GM18873 (cell line): Measurements from ENCODE around the gene PELI1.

Experiments
- ATAC-seq: cut with Tn5 transposase; IDR thresholded peaks from one replicate; pipeline ENCODE4 v1.9.1; 2021; ENCODE audit warnings: mild to moderate bottlenecking, moderate library complexity, moderate number of reproducible peaks; ENCODE audit not compliant: unreplicated experiment, low FRiP score

PELI1 gene, protein sequence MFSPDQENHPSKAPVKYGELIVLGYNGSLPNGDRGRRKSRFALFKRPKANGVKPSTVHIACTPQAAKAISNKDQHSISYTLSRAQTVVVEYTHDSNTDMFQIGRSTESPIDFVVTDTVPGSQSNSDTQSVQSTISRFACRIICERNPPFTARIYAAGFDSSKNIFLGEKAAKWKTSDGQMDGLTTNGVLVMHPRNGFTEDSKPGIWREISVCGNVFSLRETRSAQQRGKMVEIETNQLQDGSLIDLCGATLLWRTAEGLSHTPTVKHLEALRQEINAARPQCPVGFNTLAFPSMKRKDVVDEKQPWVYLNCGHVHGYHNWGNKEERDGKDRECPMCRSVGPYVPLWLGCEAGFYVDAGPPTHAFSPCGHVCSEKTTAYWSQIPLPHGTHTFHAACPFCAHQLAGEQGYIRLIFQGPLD

DNA sequence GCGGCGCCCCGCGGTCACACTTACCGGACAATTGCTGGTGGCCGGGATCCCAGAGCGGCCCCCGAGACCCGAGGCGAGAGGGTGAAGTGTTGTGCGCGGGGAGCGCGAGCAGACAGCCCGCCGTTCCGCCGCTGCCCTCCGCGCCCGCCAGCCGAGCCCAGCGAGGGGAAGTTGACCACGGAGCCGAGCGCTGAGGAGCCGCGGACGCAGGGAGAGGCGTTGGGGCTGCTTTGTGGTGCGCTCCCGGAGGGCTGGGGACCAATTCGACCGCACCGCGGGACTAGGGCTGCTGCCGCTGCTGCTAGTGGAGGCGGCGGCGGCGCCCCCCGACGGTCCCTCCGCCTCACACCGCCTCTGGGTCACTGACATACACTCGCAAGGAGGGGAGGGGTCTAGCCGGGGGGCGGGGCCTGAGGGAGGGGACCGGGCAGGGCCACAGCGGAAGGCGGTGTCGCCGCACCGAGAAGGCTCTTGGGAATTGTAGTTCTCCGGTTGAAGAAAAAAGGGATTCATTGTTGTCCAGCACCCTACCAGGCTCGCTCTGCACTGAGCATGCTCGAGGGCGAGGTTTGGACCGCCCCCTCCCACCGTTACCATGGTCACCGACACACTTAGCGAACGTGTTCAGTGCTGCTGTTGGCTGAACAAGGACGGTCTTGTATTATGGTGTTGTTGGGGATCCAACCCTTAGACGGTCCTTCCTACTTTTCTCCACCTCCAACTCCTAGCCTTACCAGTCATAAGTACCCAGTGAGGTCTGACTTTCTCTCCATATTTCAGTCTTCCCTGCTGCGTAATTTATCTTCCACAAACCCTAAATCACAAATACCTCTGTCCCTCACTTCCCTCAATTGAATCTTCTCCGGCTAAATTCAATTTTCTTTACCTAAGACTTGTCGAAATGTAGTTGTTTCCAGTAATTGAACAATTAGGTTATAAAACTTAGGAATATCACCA lies at the start of gene PELI1:
Gene PELI1 (minus strand): TSS at position 364 of the 957 bp plus-strand sequence. CDS start 36,110 bp downstream, outside the sequence.
- peak; percentile 67 for ATAC-seq

DNA sequence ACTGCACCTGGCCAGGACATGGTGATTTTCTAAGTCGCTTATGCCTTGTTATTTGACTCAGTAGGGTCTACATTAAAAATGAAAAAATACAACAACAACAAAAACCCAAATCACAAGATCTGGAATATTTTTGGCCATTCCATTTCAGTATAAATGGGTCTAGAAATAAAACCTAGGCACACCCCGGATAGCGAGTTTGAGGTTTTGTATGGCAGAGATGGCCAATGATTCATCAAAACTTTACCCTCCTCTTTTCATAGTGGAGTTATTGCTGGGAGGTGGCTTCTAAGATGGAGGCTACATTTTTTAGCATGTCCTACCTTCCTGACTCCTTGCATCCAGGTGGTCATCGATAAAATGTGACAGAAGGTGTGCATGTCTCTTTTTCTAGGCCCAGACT lies 49.3 kb upstream of the PELI1 start:
- ATAC-seq: no peak

DNA sequence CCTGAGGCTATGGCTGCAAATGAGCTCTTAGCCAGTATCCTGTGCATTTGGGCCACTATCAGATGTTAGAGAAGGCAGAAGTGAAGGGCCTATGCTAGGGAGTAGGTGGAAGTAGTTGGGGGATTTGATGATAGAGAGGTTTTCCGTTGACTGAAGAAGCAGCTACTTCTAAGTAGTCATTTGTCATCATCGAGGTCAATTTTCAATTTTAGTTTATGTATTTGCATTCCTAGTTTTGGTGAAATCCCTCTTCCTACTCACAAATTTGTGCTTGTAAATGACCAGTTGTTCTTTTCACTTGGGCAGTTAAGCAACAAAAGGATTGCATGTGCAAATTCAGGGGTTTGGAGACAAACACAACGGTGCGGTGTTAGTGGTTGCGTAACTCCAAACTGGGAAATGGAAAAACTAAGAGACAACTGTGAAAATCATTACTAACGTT lies 48.5 kb upstream of the PELI1 start:
- ATAC-seq: no peak

DNA sequence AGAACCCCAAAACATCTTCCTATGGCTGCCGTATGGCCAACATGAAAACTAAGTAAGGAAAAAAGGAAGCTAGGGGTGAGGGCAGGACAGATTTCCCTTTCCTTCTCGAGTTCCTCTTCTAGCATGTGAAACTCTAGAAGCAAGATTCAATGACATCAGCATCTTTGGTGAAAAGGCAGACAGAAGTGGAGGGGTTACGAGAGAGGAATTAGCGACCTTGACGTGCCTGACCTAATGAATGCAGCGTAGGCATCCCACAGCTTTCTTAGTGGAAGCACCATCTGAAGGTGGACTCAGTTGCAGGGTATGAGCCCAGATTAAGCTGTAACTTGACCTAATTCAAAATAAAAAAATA lies 47.9 kb upstream of the PELI1 start:
- no peak for ATAC-seq

DNA sequence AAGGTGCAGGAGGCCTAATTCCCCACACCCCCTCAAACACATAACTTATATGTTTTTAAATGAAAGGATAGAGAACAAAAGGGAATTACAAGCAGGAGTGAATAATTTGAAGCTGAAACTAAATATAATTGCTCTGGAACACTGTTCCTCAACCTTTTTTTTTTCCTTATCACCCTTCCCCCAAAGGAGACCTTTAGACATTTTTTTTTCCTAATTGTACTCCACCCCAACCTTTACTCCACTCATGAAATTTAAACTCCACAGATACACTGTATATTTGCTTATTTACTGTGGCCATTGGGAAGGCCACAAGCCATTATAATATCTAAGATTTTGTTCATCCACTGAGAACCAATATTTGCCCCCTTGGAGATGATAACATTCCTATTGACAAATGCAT lies 45.4 kb upstream of the PELI1 start:
- ATAC-seq: no peak

DNA sequence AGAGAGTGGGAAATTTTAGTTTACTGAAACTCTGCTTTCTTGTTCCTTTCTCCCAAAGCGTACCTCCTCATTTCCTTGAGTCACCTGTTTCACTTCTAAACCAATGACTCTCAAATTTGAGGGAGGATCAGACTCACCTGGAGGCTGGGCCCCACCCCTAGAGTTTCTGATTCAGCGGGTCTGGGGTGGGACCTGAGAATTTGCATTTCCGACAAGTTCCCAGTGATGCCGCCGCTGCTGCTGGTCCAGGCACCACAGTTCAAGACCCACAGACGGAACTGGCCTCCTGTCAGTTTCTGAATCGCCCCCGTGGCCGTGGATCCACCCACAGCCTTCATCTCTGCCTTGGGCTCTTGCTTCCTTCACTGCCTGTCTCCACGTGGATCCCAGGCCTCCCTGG lies 44.9 kb upstream of the PELI1 start:
- no peak for ATAC-seq

DNA sequence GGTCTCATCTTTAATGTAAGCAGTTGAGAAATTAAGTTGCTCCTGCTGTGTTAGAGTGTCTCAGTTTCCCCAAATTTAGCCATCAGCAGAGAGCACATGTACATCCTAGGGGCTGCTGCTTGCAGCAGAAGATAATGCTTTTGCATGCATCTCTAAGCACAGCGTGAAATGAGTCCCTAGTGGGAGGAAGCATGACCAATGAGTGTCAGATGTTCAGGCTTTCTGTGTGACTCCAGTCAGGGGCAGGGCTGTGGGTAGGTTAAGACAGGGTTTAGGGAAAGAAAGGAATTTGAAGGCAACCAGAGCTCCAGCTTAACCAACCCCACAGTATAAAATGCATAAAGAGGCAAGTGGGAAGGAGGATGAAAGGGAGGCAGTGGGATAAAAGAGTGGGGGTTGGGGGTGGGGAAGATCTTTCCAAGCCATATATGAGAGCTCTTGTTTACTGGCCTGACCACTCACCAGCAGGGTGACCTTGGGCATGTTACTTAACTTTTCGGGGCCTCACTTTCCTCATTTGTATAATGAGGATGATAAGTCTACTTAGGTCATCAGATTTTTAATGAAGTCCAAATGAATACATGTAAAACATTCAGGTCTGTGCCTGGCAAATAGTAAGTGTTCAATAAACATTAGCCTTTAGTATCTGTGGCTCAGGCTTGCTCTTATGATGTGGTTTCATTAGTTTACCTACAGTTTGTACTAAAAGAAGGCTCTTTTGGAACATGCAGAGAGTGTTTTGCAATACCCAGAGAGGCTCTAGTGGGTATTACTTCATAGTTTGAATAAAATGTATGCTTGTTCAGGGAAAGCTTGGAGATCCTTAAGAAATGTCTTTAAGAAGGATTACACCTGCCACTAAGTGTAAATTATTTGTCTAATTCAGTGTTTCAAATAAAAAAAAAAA lies 42.7 kb upstream of the PELI1 start:
- no peak for ATAC-seq

DNA sequence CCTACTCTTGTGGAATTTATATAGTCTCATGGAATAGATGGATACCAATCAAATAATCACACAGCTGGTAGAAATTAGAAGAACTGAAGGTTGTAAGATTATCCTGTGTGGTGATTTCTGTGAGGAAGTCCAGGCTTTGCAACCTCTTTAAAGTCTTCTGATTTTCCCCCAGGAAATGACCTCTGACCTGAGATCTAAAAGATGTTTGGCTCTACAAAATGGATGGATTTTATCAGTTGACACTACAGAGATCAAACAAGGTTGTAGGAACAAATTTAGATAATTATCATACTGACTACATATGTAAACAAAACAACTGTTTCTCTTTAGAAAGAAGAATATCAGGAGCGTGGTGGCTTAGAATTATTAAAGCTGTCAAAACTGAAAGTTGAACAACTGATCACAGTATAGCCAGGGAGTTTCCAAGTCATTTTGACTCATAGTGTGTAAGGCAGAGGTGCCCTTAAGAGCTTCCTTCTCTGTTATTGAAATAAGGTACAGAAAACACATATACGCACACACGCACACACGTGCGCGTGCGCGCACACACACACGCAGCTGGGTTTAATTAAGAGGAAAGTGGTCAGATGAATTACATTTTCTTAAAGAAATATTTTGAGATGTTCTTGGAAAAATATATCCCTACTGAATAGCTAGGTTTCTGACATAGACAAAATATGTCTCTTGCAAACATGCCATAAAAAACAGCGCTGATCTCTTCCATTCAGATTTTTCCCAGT lies 35.5 kb upstream of the PELI1 start:
- ATAC-seq: peak; percentile 81

DNA sequence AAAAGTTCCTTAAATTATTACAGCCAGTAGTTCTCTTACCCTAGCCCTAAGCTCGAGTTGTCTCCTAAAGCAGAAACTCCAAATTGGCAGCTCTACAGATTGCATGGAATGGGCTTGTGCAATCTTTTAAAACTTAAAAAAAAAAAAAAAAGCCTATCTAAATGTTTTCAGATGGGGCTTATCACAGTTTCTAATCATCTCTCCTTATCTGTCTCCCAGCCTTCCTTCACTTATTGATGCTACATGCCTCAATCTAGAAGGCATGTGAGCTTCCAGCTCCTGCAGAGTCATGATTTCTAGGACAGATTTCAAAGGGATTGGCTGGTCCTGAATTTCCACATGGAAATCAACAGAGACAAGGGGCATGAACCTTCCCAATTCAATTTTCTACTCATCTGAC lies 33.1 kb upstream of the PELI1 start:
- no peak for ATAC-seq

DNA sequence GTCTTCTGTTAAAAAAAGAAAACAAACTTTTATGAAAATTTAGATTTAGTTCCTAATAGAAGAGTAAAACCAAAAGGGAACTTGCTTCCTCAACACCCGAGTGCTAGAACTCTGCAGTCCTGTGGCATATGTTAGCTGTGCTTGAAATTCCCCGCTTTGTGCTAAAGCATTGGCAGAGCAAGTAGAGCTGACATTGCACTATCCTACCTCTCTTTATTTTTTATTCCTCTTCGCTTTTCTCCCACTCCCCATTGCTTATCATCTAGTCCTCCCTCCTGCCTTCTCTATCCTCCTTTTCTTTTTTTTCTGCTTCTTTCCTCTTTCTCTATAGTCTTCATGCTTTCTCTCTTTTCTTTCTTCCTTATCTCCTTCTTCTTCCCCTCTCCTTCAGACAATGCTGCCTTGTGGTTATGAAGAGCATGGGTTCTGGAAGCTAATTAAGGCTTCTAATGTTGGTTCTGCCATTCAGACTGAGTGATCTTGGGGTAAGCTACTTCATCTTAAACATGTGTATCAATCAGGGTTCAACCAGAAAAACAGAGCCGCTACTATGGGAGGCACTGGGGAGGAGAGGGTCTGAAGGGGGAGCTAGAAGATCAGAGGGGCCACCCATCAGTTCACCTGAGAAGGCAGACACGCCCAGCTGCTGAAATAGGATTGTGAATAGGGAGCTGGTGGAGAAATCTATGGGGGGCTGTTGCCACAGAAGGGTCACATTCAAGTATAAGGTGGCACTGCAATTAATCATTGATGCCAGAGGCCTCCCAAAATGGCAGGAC lies 31.4 kb upstream of the PELI1 start:
- ATAC-seq: no peak

DNA sequence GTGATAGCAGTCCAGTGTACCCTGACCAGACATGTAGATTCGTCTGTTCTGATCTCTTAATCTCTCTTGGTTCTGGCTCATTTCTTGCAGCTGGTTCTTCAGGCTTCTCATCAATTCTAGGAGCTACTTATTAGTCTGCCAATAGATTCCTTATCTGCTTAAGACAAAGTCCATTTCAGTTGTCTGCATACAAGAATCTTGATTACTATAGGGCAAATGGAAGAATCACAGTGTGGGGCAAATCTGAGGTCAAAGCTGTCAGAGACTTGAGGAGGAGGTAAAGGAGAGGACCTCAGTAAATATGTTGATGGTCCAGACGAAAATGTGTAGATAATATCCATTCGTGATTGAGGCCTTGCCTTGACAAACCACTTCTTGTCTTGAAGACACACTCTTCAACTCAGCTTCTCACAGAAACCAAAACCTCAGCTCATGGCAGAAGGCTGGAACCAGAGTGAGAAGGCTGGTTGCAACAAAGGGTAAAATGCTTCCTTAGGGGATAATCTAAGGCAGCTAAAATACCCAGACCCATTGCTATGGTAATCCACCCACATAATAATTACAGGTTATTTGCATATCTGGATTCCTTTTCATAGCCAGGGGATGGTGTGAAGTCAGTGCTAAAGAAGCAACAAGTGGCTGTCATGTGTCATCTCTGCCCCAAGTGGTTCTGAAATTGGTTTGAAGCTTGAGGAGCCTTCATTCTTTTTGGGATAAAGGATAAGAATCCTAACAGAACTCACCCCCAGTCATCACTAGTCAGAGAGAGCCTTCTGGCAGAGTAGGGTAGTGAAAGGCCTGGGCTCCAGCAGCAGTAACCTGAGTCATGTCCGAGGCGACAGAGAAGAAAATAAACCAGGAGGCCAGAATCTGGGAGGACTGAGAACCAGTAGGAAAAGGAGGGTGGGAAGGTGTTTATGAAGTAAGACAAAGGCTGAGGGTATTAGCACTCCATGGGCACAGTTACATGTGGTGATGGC lies 29.2 kb upstream of the PELI1 start:
- no peak for ATAC-seq

DNA sequence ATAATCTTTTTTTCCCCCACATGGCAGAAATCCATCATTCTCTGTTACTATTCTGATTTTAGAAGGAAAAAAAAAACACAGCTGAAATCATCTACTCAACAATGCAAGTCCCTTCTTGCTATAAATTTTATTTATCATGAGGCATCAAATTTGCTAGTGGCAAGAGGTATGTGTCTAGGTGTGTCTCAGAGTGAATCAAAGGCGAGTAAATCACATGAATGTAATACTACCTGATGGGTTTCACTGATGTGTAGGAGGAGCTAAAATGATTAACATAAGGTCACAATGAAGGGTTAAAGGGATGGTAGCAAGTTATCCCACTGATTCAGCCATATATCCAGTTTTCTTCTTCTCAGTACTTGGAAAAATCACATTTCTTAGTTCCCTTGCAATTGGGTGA lies 24.5 kb upstream of the PELI1 start:
- no peak for ATAC-seq

DNA sequence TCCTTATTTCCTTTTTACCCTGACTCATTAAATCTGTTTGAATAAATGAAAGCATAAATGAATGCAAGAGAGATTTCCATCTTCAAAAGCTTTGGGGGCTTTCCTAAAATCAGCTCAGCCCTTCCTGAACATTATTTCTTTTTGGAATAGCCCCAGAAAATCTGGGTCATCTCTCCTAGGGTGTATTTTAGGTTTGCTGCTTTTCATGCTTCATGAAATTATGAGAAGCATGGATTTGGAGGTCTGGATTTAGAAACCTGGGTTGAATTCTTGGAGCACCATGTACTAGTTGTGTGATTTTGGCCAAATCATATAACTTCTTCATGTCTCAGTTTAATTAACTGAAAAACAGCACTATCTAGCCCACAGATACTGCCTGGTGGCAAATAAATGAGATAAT lies 24.0 kb upstream of the PELI1 start:
- no peak for ATAC-seq

DNA sequence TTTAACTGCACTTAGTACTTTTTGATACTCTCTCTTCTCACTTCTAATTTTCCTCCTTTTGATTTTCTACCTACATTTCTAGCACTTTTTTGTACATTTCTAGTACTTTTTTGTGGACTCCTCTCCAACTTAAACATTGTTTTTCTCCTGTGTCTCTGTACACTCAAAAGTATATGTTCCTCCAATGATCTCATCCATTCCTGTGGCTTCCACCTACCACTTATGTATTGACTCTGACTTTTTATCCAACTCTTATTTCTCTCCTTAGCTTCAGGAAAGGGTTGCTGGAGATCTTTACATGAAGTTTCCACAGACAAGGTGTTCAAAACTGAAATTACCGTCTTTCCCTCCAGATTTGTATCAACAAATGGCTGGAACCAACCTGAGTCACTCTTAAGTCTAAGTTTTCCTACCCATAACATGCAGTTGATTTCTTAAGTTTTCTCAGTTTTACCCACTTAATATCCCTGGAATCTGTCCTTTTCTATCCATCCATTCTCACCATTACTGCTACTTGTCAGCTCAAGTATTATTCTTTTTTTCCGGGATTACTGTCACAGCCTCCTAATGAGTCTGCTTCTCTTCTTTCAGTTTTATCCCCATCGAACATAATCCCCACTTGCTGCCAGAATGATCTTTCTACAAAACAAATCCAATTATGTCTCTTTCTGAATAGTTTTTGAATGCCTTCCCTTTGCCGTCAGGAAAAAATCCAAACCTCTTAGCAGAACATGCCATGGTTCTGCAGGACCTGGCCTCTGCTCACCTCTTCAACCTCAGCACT lies 22.6 kb upstream of the PELI1 start:
- ATAC-seq: no peak

DNA sequence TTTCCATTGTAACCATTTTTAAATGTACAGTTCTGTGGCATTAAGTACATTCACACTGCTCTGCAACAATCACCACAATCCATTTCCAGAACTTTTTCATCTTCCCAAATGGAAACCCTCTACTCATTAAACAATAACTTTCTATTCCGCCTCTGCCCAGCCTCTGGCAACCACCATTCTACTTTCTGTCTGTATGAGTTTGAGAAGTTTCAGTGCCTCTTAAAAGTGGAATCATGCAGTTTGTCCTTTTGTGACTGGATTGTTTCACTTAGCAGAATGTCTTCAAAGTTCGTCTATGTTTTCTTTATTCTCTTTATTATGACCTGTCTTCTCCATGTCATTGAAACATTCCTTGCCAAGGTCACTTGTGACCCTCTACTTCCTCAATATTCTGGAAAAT lies 22.0 kb upstream of the PELI1 start:
- no peak for ATAC-seq

DNA sequence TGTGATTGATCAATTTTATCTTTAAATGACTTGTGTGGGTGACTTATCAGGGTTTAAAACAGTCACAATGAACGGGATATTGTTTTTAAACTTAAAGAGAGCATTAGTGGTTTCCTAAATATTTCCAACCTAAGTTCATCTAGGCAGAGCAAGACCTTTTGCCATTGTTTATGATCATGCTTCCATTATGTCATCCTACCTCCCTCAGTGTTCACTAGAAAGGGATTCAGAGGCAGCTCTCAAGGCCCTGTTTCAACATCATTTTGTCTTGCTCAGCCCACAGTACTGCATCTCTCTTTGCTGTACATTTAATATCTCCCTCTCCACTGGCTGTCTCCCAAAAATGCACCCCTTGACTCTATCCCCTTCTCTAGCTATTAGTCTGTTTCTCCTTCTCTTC lies 21.5 kb upstream of the PELI1 start:
- ATAC-seq: no peak

DNA sequence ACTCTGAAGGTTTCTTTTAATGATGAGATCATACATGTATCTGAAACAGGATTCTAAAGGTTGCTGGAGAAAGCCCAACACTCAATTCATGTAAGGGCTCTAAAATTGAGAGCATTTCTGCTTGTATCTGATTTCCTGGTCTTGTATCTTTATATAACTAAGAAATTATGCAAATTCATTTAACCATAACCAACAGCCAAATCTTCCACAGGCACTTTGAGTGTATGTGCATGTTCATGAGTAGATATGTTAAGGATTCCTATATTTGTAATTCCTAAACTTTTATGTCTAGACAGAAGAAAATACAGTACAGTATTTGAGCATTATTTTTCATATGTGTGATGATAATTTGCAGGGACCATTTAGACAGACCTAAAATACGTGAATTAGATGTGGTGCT lies 20.4 kb upstream of the PELI1 start:
- no peak for ATAC-seq
